ENCODE data around the gene PPIF. TPM values are rescaled to one million over a fixed set of nuclear protein-coding genes. Genes with fewer than 3 reads are reported as not detected.
A peak's percentile ranks its signal among the peaks of the same experiment; 100 is the strongest.

Gene PPIF
- total and polyA plus RNA-seq, 2 of the 4 experiments (the other 2 are of a cell fraction): 29.2 to 130 TPM

GRCh38 chr10:79354141-79354540, 6.9 kb downstream of the PPIF start:
- dilution Hi-C loops (cut with HindIII; ENCODE audit: low sequenced_read_pairs, unreplicated experiment) (no loop called here), in situ Hi-C loops (cut with MboI; ENCODE audit: low sequenced_read_pairs) (no loop called here)

More at GRCh38 chr10:79354141-79354540, 6.9 kb downstream of the PPIF start:
- Histone ChIP-seq H3K9ac (ENCODE audit: low read depth, low read length) (no peak overlapping the region), H2BK5ac (ENCODE audit: low read depth, low read length, poor library complexity, severe bottlenecking) (no peak overlapping the region), H3K36me3 (ENCODE audit: control insufficient read depth, insufficient read depth, low read length) (peaks cover 66% of the 10 kb centered on the region), H3K4me2 (ENCODE audit: low read depth, low read length) (no peak overlapping the region), H3K27ac (ENCODE audit: insufficient read depth, low read length) (no peak overlapping the region), H2BK20ac (ENCODE audit: low read depth, low read length) (no peak overlapping the region), H2AK9ac (replicated peaks; ENCODE audit: low read depth, low read length, poor library complexity) (no peak overlapping the region), H3K9me1 (ENCODE audit: insufficient read depth, low read length) (peaks cover 16% of the 10 kb centered on the region), H2BK120ac (ENCODE audit: low read depth, low read length) (no peak overlapping the region), H3K18ac (ENCODE audit: low read depth, low read length) (no peak overlapping the region), H3K79me1 (ENCODE audit: low read depth in 1 of 2, low read length in 2 of 2) (peaks cover 24 to 60% of the 10 kb centered on the region in 2 experiments), H3K4ac (ENCODE audit: low read depth, low read length) (no peak overlapping the region), H3K23ac (ENCODE audit: low read depth, low read length) (no peak overlapping the region), H3K4me1 (ENCODE audit: control insufficient read depth, insufficient read depth, low read length) (peaks cover 5% of the 10 kb centered on the region; the same call in 1 of the 2 replicates), H3K9me3 (ENCODE audit: control insufficient read depth, insufficient read depth, low read length) (no peaks in the 10 kb centered on the region), H3K27me3 (ENCODE audit: control insufficient read depth, insufficient read depth, low read length) (no peaks in the 10 kb centered on the region), H4K91ac (ENCODE audit: insufficient read depth, low read depth, low read length) (no peak overlapping the region), H2AK5ac (ENCODE audit: low read depth, low read length) (no peak overlapping the region), H3K56ac (ENCODE audit: extremely low read depth, insufficient read depth, low read length) (no peak overlapping the region), H4K8ac (ENCODE audit: low read depth in 2 of 2, low read length in 2 of 2) (no peak overlapping the region), H2AFZ (replicated peaks; ENCODE audit: low read length, poor library complexity) (peak overlapping the region; percentile 21), H4K20me1 (ENCODE audit: insufficient read depth, low read length) (peaks cover 50% of the 10 kb centered on the region), H3K14ac (replicated peaks; ENCODE audit: low read depth, low read length) (no peak overlapping the region), H2BK15ac (ENCODE audit: low read depth, low read length) (no peak overlapping the region), H4K5ac (ENCODE audit: low read depth, low read length) (no peak overlapping the region), H3K4me3 (ENCODE audit: insufficient read depth, low read depth, low read length) (no peak overlapping the region)
- TSS peak; percentile 77 for BruUV-seq (replicated peaks)
- 100% methylated on average over 1 of the region's 3 CpGs; no CpG with 5 or more reads in 1 of the 2 experiments for WGBS, 2 experiments (ENCODE audit: extremely low coverage in 2 of 2, insufficient read length in 1 of 2)
- TF ChIP-seq SMC3 (IDR thresholded peaks at IDR 0.05; ENCODE audit: low read depth, low read length) (no peak), MXI1 (IDR thresholded peaks at IDR 0.05; ENCODE audit: borderline replicate concordance, low read depth, low read length) (no peak), USF2 (IDR thresholded peaks at IDR 0.05; ENCODE audit: low read depth, low read length) (no peak), MAZ (IDR thresholded peaks at IDR 0.05; ENCODE audit: borderline replicate concordance, low read depth, low read length) (no peak), BHLHE40 (IDR thresholded peaks at IDR 0.05; ENCODE audit: low read depth, low read length) (no peak), RFX5 (IDR thresholded peaks at IDR 0.05; ENCODE audit: low read depth, low read length) (no peak), CTCF (conservative IDR thresholded peaks at IDR 0.05; ENCODE audit: low read depth, low read length) (no peak), RAD21 (IDR thresholded peaks at IDR 0.05; ENCODE audit: low read length) (no peak), FOS (IDR thresholded peaks at IDR 0.05; ENCODE audit: low read depth, low read length) (no peak), CHD1 (IDR thresholded peaks at IDR 0.05; ENCODE audit: low read depth, low read length) (no peak), ELK1 (IDR thresholded peaks at IDR 0.05; ENCODE audit: borderline replicate concordance, low read depth, low read length) (no peak), CEBPB (IDR thresholded peaks at IDR 0.05; ENCODE audit: low read depth, low read length) (no peak)
- ChIA-PET CTCF (no interaction called here), POLR2A (ENCODE audit: unreplicated experiment) (no interaction called here)
- DNase-seq (no peak), ATAC-seq (ENCODE audit: low read depth) (no peak)
- intact Hi-C loops (cut with micrococcal nuclease): no loop called here
